ENCODE data around the gene FARP1.

Gene FARP1

GRCh38 chr13:98176777-98177608 lies 34.1 kb downstream of the FARP1 start, which contains the start of gene RNF113B:
TSS of gene RNF113B (minus strand) at chr13:98177269. CDS start at chr13:98177236, 33 bp downstream.
- DNase-seq, result no peak

GRCh38 chr13:98180092-98180491 lies 37.2 kb downstream of the FARP1 start:
- DNase-seq, result no peak

GRCh38 chr13:98181111-98181815 lies 38.4 kb downstream of the FARP1 start:
- DNase-seq, result no peak

GRCh38 chr13:98182153-98182552 lies 39.3 kb downstream of the FARP1 start:
- no peak for DNase-seq

GRCh38 chr13:98182589-98182988 lies 39.7 kb downstream of the FARP1 start:
- no peak for DNase-seq

GRCh38 chr13:98184792-98185191 lies 41.9 kb downstream of the FARP1 start:
- DNase-seq, result no peak

- no peak for DNase-seq
These were observed 44.5 kb downstream of the FARP1 start for GRCh38 chr13:98187155-98187964.

- no peak for DNase-seq
These were observed 45.0 kb downstream of the FARP1 start for GRCh38 chr13:98187965-98188261.

- no peak for DNase-seq
These were observed 45.8 kb downstream of the FARP1 start for GRCh38 chr13:98188544-98189166.

- no peak for DNase-seq
These were observed 47.1 kb downstream of the FARP1 start for GRCh38 chr13:98189841-98190505.

GRCh38 chr13:98190889-98191444 lies 48.1 kb downstream of the FARP1 start:
- no peak for DNase-seq

- no peak for DNase-seq
These were observed 49.1 kb downstream of the FARP1 start for GRCh38 chr13:98192008-98192407.

GRCh38 chr13:98195054-98195791 lies 52.3 kb downstream of the FARP1 start:
- DNase-seq, result no peak

- no peak for DNase-seq
These were observed 55.8 kb downstream of the FARP1 start for GRCh38 chr13:98198683-98199082.

- no peak for DNase-seq
These were observed 56.6 kb downstream of the FARP1 start for GRCh38 chr13:98199480-98199879.

GRCh38 chr13:98200211-98200878 lies 57.5 kb downstream of the FARP1 start:
- DNase-seq, result no peak

- no peak for DNase-seq
These were observed 58.3 kb downstream of the FARP1 start for GRCh38 chr13:98201189-98201588.

GRCh38 chr13:98201984-98202383 lies 59.1 kb downstream of the FARP1 start:
- no peak for DNase-seq

- DNase-seq, result no peak
These were observed 60.9 kb downstream of the FARP1 start for GRCh38 chr13:98203646-98204326.

GRCh38 chr13:98204546-98204945 lies 61.7 kb downstream of the FARP1 start:
- no peak for DNase-seq
